K562 (cell line): ENCODE results near the gene CSRNP2. TPM values are rescaled to one million over a fixed set of nuclear protein-coding genes. Genes with fewer than 3 reads are reported as not detected.
A peak's percentile ranks its signal among the peaks of the same experiment; 100 is the strongest.

Experiments
- CBX3 ChIP-seq, 2 experiments: IDR thresholded peaks; 1 replicate in 1 of 2; 2 replicates in 1 of 2; pipeline ENCODE4 v1.6.1; 2012; ENCODE audit warnings: inconsistent platforms in 2 of 2, low read length in 2 of 2, borderline replicate concordance in 1 of 2, control low read depth in 1 of 2
- CEBPB ChIP-seq: fragments of 450-650 bp; IDR thresholded peaks from 2 replicates; pipeline ENCODE4 v1.6.1; 2016; ENCODE audit warnings: missing genetic modification characterization, missing compliant biosample characterization
- CEBPG ChIP-seq, 3 experiments: fragments of 200-800 bp in 1 of 3; sonication (Bioruptor generic) in 1 of 3; sonication (generic) in 1 of 3; formaldehyde crosslinking in 1 of 3; IDR thresholded peaks in 2 of 3; conservative IDR thresholded peaks in 1 of 3; 2 replicates each; pipeline versions ENCODE4 v1.6.1 to v1.8.0; 2016 to 2022; ENCODE audit warnings: missing compliant biosample characterization in 2 of 3, missing genetic modification characterization in 2 of 3, mild to moderate bottlenecking in 1 of 3, missing genetic modification reagents in 1 of 3
- RB1 ChIP-seq: fragments of 450-650 bp; IDR thresholded peaks from 2 replicates; pipeline ENCODE4 v1.6.1; 2017; ENCODE audit warnings: low read depth, mild to moderate bottlenecking
- RCOR1 ChIP-seq, 2 experiments: IDR thresholded peaks; 2 replicates each; pipeline ENCODE4 v1.6.1; 2012; ENCODE audit warnings: low read depth in 2 of 2, low read length in 2 of 2, borderline replicate concordance in 1 of 2, improper control_type of control experiment in 1 of 2
- REST ChIP-seq, 2 experiments: fragments of 450-650 bp; formaldehyde crosslinking in 1 of 2; IDR thresholded peaks; 2 replicates each; pipeline versions ENCODE4 v1.4.0 to v1.6.1; 2014 to 2020; ENCODE audit warnings: mild to moderate bottlenecking in 2 of 2, borderline replicate concordance in 1 of 2, low read depth in 1 of 2
- SUPT5H ChIP-seq: fragments of 450-650 bp; IDR thresholded peaks from 2 replicates; pipeline ENCODE4 v1.6.1; 2016
- ZNF57 ChIP-seq: fragments of 450-650 bp; formaldehyde crosslinking; IDR thresholded peaks from 2 replicates; pipeline ENCODE4 v1.4.0; 2020; ENCODE audit warnings: mild to moderate bottlenecking, moderate library complexity
- polyA plus RNA-seq, 8 experiments: library from polyadenylated mRNA; depleted of rRNA in 4 of 8; stranded (reverse) in 5 of 8; unstranded in 3 of 8; fragments of >200 nt; fragmentation: Nextera tagmentation in 2 of 8; fragmentation: Illumina TruSeq in 1 of 8; extraction: Ambion mirVana in 2 of 8; extraction: Trizol in 1 of 8; gene quantifications; 2 replicates each; pipeline versions ENCODE4 v1.2.1 to v1.2.3, GENCODE V29; 2011 to 2014; ENCODE audit warnings: inconsistent platforms in 1 of 8, missing spikeins in 1 of 8
- total RNA-seq, 7 experiments: library from RNA; depleted of rRNA in 6 of 7; stranded (reverse); fragments of >200 nt in 6 of 7; fragmentation: Illumina TruSeq in 2 of 7; extraction: Trizol in 2 of 7; gene quantifications; 2 replicates each; pipeline versions ENCODE4 v1.2.1 to v1.2.3, GENCODE V29; 2011 to 2021; ENCODE audit warnings: low replicate concordance in 1 of 7

CSRNP2 gene
- total and polyA plus RNA-seq, 9 of the 15 experiments (the other 6 are each of a cell fraction or from before 2014, with no cell fraction given): 1.6 to 13.9 (median 5.9) TPM

- TF ChIP-seq CEBPB (tag) (peak; percentile 93), SUPT5H (no peak), ZNF57 (CRISPR knock-in tag) (no peak), RB1 (no peak), REST (IDR thresholded peaks at IDR 0.05; ENCODE audit: borderline replicate concordance) (no peak), REST (CRISPR knock-in tag; IDR thresholded peaks at IDR 0.05; ENCODE audit: low read depth) (no peak), CEBPG (CRISPR knock-in tag; IDR thresholded peaks at IDR 0.05) (peak; percentile 87), CEBPG (tag; conservative IDR thresholded peaks at IDR 0.05 in 1 of 2, IDR thresholded peaks at IDR 0.05 in 1 of 2) (peak; percentile 95 to 96), CBX3 (IDR thresholded peaks at IDR 0.05; ENCODE audit: borderline replicate concordance in 1 of 2, low read length in 2 of 2) (no peak), RCOR1 (IDR thresholded peaks at IDR 0.05; ENCODE audit: borderline replicate concordance in 1 of 2, low read depth in 2 of 2, low read length in 2 of 2) (no peak; a peak in 1 of 4 replicates)
Measured at GRCh38 chr12:51070004-51070403, 13.4 kb downstream of the CSRNP2 start (continued).
